Activated CD8-positive, alpha-beta T cell treated with anti-CD3 and anti-CD28 coated beads for 36 hours (primary cell): ENCODE results near the gene SEMA6D. TPM values are rescaled to one million over a fixed set of nuclear protein-coding genes. Genes with fewer than 3 reads are reported as not detected.

Experiments used
- ATAC-seq: fragments of 200-7000 bp; cut with Tn5 transposase; one replicate; pipeline ENCODE4 v1.10.0; 2021; ENCODE audit warnings: mild to moderate bottlenecking, moderate library complexity
- CTCF ChIA-PET: fragments of 350-600 bp; sonication (Branson Sonifier 250); formaldehyde crosslinking; loops from one replicate; lab custom pipeline; 2021; ENCODE audit warnings: antibody characterized with exemption; lab: Charles Lee
- POLR2A ChIA-PET: fragments of 350-600 bp; sonication (Branson Sonifier 250); formaldehyde crosslinking; loops from one replicate; lab custom pipeline; 2021; ENCODE audit warnings: antibody characterized with exemption; lab: Charles Lee
- DNase-seq: peaks from one replicate; pipeline ENCODE4 v3.0.0-alpha.2; 2020
- H3K27ac Mint-ChIP-seq: one replicate; pipeline ENCODE4 v1.8.0; 2021; ENCODE audit warnings: mild to moderate bottlenecking, mixed read lengths
- H3K27me3 Mint-ChIP-seq: one replicate; pipeline ENCODE4 v1.8.0; 2021; ENCODE audit warnings: mixed read lengths
- H3K36me3 Mint-ChIP-seq: one replicate; pipeline ENCODE4 v1.8.0; 2021; ENCODE audit warnings: low read depth, mixed read lengths
- H3K4me1 Mint-ChIP-seq: one replicate; pipeline ENCODE4 v1.8.0; 2021; ENCODE audit warnings: low read depth, mixed read lengths
- H3K4me3 Mint-ChIP-seq: one replicate; pipeline ENCODE4 v1.8.0; 2021; ENCODE audit warnings: mild to moderate bottlenecking, moderate library complexity, mixed read lengths
- H3K9me3 Mint-ChIP-seq: one replicate; pipeline ENCODE4 v1.8.0; 2021; ENCODE audit warnings: mixed read lengths
- CTCF ChIP-seq: fragments of 200-600 bp; IDR thresholded peaks from one replicate; pipeline ENCODE4 v1.8.0; 2022; ENCODE audit warnings: antibody characterized with exemption, mild to moderate bottlenecking
- intact Hi-C: fragments of 100-400 bp; cut with micrococcal nuclease; formaldehyde crosslinking; loops from one replicate; pipeline ENCODE4 v1.10.0; 2022
- total RNA-seq, 2 experiments: library from RNA; stranded (reverse); gene quantifications; one replicate each; pipeline ENCODE4 v1.2.3, GENCODE V29; 2021

The SEMA6D gene
- total RNA-seq, 2 experiments from 2014 or later = not detected

- Mint-ChIP-seq H3K9me3 (no peaks in the 10 kb centered on the region), H3K4me3 (no peak overlapping the region), H3K4me1 (no peaks in the 10 kb centered on the region), H3K27ac (no peak overlapping the region), H3K27me3 (no peaks in the 10 kb centered on the region), H3K36me3 (no peaks in the 10 kb centered on the region)
- ChIA-PET CTCF (no interaction called here), POLR2A (no interaction called here)
- intact Hi-C loops = no loop called here
- no peak for DNase-seq
- ATAC-seq = no peak
- TF ChIP-seq CTCF = no peak
Measured at GRCh38 chr15:47685141-47685870, 32.0 kb upstream of the SEMA6D start.

- no peaks in the 10 kb centered on the region for H3K4me1 Mint-ChIP-seq
- DNase-seq (no peak), ATAC-seq (no peak)
- no peaks in the 10 kb centered on the region for H3K27me3 Mint-ChIP-seq
- H3K9me3 Mint-ChIP-seq = no peaks in the 10 kb centered on the region
- intact Hi-C loops = no loop called here
- ChIA-PET POLR2A (no interaction called here), CTCF (no interaction called here)
- no peaks in the 10 kb centered on the region for H3K36me3 Mint-ChIP-seq
- H3K4me3 Mint-ChIP-seq = no peak overlapping the region
- no peak overlapping the region for H3K27ac Mint-ChIP-seq
- no peak for TF ChIP-seq CTCF
Measured at GRCh38 chr15:47688573-47689086, 28.7 kb upstream of the SEMA6D start.

DNA sequence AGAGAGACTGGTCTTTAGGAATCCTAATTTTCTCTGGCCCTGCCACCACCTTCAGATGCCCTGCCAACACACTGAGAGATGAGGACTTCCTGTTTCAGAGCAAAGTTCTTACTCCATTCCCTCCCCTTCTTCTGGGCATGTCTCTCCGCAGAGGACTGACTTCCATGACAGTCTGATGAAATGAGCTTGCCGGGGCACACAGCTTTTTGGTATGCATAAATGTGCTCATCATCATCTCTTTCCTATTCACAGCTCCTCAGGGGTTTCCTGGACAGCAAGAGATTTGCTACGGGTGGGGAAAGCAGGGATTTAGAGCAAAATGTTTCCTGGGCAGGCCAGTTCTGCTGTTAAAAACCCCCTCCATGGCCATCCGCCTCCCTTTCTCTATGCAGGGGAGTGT lies 27.6 kb upstream of the SEMA6D start:
- Mint-ChIP-seq H3K27me3 (no peaks in the 10 kb centered on the region), H3K4me3 (no peak overlapping the region), H3K27ac (no peak overlapping the region), H3K36me3 (no peaks in the 10 kb centered on the region), H3K4me1 (no peaks in the 10 kb centered on the region), H3K9me3 (no peaks in the 10 kb centered on the region)
- no peak for TF ChIP-seq CTCF
- intact Hi-C loops = no loop called here
- ATAC-seq = no peak
- ChIA-PET CTCF (no interaction called here), POLR2A (no interaction called here)
- no peak for DNase-seq

GRCh38 chr15:47691882-47692281 lies 25.4 kb upstream of the SEMA6D start:
- H3K36me3 Mint-ChIP-seq = no peaks in the 10 kb centered on the region
- CTCF ChIA-PET = no interaction called here
- H3K27me3 Mint-ChIP-seq = peaks cover under 1% of the 10 kb centered on the region
- POLR2A ChIA-PET = no interaction called here
- H3K27ac Mint-ChIP-seq = no peak overlapping the region
- H3K4me3 Mint-ChIP-seq = no peak overlapping the region
- no peaks in the 10 kb centered on the region for H3K4me1 Mint-ChIP-seq
- DNase-seq (no peak), ATAC-seq (no peak)
- TF ChIP-seq CTCF = no peak
- intact Hi-C loops = no loop called here
- H3K9me3 Mint-ChIP-seq = no peaks in the 10 kb centered on the region

DNA sequence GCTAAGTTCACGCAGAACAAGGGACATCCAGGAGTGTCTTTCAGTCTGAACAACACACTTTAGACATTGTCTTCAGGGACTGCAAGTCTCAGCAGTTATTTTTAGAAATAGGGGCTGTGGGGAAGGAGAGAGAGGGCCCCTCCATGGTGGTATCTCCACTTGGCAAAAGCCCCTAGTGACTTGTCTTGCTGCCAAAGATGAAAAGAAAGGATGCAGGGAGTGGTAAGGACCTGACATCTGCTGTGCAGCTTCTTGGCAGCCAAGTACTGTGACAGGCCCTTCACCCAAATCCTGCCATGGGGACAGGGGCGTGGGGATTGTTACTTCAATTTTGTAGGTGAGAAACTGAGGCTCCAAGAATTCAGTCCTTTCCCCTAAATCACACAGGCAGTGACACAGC lies 21.0 kb upstream of the SEMA6D start:
- CTCF ChIA-PET = no interaction called here
- intact Hi-C loops = no loop called here

More for the DNA sequence above, 21.0 kb upstream of the SEMA6D start:
- no peak for ATAC-seq
- TF ChIP-seq CTCF = no peak
- no peak overlapping the region for H3K4me3 Mint-ChIP-seq
- no peak for DNase-seq
- H3K27me3 Mint-ChIP-seq = peaks cover 2% of the 10 kb centered on the region
- no peak overlapping the region for H3K27ac Mint-ChIP-seq
- POLR2A ChIA-PET = no interaction called here
- no peaks in the 10 kb centered on the region for H3K4me1 Mint-ChIP-seq
- no peaks in the 10 kb centered on the region for H3K9me3 Mint-ChIP-seq
- no peaks in the 10 kb centered on the region for H3K36me3 Mint-ChIP-seq
